Activated T-cell treated with anti-CD3 and anti-CD28 coated beads for 4 hours (primary cell): ENCODE measurements around the gene TDRD7.
A peak's percentile ranks its signal among the peaks of the same experiment; 100 is the strongest.
"Not testable (repeated sequence)": the region's sequence is repeated elsewhere in the genome, so short reads cannot be mapped to it uniquely, and the experiment has no call there.

ENCODE experiments used
- DNase-seq: peaks from one replicate; pipeline ENCODE4 v3.0.0-alpha.2; 2020

TDRD7 gene

DNA sequence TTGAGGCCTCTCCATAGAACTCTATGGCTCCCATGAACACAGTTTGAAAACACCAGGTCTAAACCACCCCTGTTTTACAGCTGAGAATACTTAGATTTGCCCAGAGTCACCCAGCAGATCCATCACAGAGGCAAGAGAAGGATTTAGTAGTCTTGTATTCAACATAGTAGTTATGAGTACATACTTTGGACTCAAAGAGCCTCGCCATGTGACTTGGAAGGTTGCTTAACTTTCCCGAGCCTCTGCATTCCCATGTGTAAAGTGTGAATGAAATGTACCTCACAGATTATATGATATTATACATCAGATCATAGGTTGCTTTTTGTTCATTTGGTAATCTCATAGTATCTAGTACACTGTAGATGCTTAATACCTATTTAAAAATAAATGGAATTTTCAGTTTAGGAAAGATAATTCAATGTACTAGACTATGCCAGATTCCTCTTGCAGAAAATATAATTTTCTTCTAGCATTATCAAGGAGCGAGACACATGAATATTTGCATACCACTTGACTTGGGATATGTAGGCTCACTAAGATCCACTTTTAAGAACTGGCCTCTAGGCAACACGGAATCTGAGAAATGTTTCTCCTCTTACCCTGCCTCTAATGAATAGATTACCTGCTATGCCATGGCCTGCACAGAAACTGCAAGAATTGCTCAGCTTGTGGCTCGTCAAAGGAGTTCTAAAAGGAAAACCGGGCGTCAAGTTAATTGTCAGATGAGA lies 18.6 kb downstream of the TDRD7 start:
- DNase-seq: no peak

- no peak for DNase-seq
These were observed 19.1 kb downstream of the TDRD7 start for GRCh38 chr9:97431044-97431441.

DNA sequence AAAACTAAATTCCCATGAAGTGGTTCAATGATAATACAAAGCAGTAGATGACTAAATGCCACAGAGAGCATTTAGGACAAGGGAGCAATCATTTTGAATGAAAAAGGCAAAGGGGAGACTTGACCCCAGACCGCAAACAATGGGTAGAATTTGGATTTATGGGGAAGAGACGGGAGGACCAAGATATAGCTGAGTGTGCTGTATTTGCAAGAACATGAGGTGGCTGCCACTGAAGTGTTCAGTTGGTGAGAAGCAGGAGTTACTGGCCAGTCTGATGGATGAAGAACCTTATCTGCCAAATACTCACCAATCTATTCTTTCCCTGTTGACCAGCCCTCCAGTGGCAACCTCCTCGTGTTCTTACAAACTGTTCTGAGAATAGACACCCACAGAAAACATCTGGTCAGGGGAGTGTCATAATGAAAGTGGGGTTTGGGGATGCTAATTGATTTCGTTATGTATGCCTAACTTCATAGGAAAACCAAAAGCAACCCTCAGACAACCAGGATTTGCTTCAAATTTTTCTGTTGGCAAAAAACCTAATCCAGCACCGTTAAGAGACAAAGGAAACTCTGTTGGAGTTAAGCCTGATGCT lies 19.8 kb downstream of the TDRD7 start:
- no peak for DNase-seq

DNA sequence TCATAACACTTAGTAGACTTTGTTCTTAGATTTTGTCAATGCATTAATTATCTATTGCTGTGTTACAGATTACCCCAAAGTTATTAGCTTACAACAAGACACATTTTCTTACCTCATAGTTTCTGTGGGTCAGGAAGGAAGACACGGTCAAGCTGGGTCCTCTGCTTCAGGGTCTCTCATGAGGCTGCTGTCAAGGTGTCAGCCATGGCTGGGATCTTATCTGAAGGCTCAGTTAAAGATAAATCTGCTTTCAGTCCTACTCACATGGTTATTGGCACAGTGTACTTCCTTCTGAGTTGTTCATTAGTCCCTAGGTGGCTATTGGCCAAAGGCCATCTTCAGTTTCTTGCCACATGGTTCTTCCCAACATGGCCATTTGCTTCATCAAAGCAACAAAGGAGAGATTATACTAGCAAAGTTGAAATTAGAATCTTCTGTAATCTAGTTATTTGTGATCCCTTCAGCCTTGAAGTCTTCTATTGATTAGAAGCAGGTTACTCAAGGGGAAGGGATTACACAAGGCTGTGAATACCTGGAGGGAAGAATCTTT lies 25.2 kb downstream of the TDRD7 start:
- no peak for DNase-seq

- DNase-seq: no peak
These were observed 26.4 kb downstream of the TDRD7 start for GRCh38 chr9:97438257-97438656.

DNA sequence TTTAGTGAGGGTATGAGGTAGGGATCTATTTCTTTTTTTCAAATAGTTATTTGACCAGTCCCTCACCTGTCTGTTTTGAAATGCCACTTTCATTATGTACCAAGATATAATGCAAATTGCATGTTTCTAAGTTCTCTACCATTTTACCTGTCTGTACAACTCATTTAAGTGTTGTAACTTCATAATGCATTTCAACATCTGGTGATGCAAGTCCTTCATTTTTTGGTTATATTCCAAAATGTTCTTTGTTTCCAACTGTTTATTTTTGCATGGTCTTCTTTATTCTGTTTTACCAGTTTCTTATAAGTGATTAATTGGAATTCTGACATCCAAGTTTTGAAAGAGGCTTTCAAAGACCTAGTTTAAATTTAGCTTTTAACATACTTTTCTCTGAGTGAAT lies 26.8 kb downstream of the TDRD7 start:
- no peak for DNase-seq

- DNase-seq: no peak
These were observed 28.3 kb downstream of the TDRD7 start for GRCh38 chr9:97440160-97440559.

DNA sequence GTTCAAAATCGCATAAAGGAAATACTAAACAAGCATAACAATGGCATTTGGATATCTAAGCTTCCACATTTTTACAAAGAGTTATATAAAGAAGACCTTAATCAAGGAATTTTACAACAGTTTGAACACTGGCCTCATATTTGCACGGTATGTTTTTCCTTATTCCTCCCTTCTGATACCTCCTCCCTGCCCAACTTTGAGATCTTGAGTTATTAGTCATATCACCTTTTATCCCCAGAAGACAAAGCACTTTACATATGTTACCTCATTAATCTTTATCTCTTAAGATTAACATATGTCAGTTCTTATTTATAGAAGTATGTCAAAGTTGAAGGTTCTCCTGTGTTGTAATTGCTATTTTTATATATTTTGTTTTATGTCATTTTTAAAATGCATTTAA lies 29.8 kb downstream of the TDRD7 start:
- no peak for DNase-seq

DNA sequence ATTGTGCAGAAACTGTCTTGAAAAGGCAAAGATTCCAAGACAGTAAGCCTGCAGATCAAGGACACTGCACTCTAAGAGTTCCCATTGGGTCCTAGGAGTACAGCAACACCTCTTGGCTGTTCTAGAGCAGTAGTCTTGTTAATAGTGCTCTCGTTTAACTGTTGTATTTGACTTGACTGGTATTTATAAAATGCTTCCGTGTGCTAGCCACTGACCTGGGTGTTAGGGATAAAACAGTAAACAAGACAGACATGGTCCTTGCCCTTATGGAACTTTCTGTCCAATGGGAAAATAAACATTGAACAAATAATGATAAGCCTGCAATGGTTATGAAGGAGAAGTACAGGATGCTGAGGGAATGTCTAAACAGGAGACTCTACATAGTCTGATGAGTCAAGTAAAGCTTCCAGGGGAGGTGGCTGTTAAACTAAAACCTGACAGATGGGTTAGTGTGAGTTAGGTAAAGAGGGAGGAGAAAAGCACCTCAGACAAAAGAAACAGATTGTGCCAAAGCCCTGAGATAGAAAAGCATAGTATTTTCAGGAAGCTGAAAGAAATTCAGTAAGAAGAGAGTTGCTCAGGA lies 33.3 kb downstream of the TDRD7 start:
- DNase-seq: no peak

- DNase-seq: no peak
These were observed 35.1 kb downstream of the TDRD7 start for GRCh38 chr9:97447001-97447400.

GRCh38 chr9:97453573-97453972 lies 41.7 kb downstream of the TDRD7 start:
- not testable (repeated sequence) for DNase-seq

- DNase-seq: not testable (repeated sequence)
These were observed 44.9 kb downstream of the TDRD7 start for GRCh38 chr9:97456841-97457240.

DNA sequence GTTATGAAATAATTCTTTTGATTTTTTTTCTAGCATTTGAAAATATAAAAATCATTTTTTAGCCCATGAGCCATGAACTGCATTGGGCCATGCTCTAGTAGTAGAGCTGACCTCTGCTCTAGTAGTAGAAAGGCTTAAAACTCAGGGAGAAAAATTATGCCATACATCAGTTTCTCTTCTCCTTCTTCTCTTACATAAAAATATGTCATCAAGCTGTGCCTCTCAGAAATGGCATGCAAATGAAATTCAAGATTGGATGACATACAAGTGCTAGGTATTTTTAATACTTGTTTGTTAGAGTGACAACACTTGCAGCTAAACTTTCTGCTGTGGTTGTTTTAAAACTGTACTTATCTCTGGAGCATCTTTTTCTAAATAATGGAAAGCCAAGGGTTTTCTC lies 47.4 kb downstream of the TDRD7 start:
- DNase-seq: no peak

DNA sequence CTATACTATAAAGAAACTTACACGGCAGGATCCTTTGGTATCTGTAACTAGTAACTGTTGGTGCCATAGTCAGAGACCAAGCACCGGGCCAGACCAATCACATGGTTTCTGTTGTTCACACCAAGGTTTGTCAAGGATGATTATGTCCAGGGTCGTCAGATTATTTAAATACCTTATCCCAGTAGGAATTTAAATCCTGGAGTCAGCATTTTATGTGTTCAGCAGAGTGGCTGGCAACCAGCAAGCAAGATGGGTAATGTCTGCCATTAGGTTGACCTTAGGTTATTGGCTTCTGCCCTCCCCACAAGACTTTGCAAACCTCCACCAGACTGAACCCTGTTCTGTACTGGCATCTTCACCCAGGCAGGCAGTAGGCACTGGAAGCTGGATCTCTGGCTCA lies 50.3 kb downstream of the TDRD7 start:
- no peak for DNase-seq

DNA sequence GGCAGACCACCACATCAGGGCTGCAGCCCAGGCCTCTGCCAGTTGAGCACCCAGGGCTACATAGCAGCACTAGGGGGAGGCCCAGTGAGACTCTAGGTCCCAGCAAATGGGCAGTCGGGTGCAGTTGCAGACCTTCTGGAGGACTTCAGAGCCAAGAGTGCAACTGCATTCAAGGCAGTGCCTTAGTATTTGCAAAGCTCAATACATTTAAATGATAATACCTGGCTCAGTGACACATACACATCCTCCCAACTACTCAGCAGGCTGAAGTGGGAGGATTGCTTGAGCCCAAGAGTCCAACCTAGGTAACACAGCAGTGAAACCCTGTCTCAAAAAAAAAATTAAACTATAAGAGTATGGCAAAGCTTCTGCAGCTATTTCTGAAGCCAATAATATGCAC lies 51.0 kb downstream of the TDRD7 start:
- DNase-seq: no peak

GRCh38 chr9:97468658-97469448 lies 57.0 kb downstream of the TDRD7 start:
- DNase-seq: peak; percentile 1

DNA sequence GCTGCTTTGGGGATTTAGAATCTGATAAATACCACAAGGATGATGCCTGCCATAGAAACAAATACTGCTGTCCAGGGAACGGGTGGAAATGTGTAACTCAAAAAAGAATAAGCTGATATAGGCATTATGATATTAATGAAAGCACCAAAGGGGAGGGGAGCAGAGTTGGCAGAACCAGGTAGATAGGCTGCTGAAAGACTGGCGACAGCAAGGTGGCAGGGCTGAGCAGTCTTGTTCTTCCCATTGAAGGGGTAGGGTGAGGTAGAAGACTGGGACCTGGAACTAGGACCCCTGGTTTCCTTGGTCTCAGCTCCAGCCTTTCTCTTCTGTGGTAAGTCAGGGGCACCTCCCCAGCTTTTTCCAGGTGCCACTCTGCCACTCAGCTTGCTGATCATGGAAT lies 58.2 kb downstream of the TDRD7 start:
- DNase-seq: no peak

DNA sequence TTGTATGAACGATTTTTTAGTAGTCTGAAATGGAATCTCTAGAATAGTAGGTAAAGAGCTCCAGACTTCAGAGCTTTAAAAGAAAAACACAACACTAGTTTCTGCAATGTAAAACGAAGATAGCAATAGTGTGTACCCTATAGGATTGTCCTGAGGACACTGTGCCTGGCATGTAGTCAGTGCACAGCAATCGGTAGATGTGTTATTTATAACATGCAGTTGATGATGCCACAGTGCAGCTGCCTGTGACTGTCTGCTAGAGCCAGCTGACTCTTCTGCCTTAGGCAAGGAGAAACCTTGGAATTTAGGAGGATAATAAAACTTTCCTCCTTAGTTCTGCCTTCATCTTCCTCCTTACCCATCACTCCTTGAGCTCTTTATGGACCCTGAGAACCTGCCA lies 61.8 kb downstream of the TDRD7 start:
- no peak for DNase-seq

DNA sequence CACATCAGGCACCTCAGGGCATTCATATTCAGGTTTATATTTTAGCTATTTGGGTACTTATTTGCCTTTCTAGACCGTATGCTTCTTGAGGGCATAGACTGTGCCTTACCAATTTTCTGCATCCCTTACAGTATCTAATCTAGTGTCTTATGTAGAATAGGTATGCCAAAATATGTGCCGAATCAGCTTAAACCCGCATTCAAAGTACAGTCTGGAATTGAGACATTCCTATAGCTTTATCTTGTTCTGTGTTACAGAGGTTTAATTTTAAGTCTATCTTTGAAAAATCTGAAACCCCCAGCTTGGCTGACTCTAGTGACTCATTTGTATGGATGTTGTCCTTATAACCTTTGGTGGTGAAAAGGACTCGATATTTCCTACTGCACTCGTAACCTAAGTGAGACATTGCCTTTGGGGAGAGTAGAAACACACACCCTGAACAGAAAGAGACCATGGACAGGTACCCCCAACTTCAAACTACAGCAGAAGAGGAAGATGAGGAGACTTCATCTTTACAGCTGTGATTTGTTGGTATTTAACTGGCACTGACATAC lies 62.6 kb downstream of the TDRD7 start:
- no peak for DNase-seq

DNA sequence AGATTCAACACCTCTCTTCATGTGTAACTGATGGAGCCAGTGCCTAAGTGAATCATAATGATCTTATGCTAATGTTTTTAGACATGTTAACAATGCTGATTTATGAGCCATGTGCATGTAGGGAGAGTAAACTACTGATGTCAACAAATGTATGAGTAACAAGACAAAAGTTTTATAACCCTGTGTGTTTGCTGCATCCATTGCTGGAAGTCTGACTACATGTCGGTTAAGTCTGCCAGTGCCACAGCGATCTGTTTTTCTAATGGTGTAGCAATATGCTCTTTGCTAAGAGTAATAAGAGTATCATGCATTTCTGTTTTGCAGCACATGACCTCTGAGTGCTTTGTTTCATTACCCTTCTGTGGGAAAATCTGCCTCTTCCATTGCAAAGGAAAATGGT lies 63.2 kb downstream of the TDRD7 start:
- DNase-seq: no peak

DNA sequence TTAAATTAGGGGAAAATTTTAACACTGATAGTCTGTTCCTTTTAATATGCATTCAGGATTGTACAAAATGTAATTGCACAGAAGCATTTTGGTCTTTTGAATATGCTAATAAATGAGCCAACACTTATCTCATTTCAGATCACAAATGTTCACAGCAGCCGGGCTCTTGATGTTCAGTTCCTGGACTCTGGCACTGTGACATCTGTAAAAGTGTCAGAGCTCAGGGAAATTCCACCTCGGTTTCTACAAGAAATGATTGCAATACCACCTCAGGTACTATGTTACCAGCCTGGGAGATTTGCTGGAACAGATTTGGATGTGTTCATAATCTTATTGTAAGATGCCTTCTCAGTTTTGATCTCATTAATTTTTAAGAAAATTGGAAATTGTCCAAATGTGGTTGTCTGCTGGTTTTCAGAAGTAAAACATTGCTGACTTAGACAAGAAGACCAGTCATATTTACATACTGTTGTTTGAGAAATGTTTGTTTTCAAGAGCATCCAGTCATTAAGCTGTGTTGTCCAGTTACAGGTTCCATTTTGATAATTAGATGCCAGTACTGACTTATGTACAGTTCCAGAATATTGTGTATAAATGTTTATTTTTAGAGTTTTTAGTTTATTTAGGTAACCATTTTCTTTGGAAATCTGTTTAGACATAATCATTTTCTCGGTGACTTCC lies 66.5 kb downstream of the TDRD7 start:
- DNase-seq: no peak

DNA sequence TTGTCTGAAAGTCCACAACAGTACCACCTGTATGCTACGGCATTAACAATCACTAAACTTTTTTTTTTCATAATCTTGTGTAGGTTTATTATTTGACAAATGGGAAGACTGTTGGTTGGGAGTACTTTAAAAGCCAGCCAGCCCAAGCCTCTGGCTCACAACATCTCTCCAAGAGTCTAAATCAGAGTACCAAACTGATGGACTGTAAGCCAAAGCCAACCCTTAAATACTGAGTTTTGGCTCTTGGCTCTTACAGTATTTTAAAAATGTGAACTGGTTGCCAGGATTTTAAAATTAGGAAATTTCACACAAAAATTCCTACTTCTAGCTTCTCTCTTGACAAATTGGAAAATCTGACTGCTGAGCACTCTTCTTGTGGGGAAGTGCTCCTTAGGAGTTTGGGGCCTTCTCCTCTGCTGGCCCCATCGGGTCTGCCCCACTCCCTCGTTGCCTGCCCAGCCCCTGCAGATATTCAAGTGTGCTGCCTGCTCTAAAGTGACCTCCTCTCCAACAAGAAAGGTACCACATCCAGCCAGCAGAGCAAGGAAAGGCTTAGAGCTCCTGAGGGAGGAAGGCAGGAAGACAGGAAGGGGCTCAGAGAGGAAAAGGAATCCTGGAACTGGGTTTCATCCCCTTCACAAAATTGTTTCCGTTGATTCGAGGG lies 67.7 kb downstream of the TDRD7 start:
- DNase-seq: no peak
